Measurements from ENCODE around the gene MRPL24.
A peak's percentile ranks its signal among the peaks of the same experiment; 100 is the strongest.
"Not testable (repeated sequence)": the region's sequence is repeated elsewhere in the genome, so short reads cannot be mapped to it uniquely, and the experiment has no call there.

The MRPL24 gene

DNA sequence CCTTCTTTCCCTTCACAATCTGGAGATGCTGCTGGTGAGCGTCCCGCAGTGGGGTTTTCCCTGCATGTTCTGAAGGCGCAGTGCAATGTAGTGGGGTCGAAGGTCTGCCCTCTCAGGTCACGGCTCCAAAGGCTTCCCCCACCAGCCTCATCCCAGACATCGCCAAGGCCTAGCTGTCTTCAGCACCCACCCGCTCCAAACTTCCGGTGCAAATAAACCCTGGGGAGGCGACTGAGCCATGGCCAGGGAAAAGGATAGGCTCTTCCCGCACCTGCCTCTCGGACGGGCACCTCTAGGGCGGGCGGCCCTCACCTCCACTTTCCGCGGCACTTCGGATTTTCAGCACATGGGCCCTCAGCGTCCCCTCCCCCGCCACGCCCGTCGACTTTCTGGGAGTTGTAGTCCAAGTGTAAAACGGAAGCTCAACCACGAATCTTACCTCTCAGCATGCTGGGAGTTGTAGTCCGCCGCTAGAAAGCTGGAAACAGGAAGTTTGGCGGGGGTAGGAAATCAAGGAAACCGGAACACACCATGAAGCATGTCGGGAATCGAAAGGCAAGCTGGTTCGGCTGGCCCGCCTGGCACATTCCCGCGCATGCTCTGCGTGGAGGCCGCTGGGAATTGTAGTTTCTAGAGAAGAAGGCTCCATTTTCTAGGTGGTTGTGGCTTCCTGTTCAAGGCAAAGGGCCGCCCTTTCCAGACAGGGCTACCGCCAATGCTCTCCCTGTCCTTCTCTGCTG, at the start of gene MRPL24:
Gene MRPL24 (minus strand): TSS at position 348 of the 740 bp plus-strand sequence. CDS start 2,384 bp downstream, outside the sequence.
- peak; percentile 86 for DNase-seq (ENCODE audit: low spot score)

DNA sequence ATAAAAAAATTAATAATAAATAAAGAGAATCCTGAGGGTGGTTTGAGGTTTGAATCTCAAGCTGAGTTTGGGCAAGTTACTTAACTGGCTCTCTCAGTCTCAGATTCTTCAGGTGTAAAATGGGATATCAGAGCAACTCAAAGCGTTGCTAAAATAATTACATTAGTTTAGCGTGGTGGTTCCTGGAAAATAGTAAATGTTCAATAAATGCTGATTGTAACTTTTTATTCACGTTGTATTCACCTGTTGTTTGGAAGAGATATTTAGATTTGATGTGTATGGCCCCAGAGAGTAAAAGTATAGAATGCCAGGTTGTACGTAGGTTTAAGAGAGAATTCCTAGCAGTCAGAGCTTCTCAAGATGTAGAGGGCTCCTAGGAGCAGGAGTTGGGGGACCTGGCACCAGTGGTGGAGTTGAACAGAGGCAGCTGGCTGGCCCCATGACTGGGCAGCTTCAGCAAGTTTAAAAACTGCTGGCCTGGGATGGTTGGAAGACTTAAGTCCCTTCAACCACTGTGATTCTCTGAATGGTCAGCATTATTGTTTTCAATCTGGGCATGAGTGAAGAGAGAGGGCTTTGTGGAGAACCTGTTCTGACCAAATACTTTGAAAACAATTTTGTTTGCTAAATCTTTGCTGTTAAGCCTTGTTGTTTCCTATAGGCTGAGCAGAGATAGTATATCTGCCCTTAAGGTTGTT, 48.9 kb upstream of the MRPL24 start:
- DNase-seq (ENCODE audit: low spot score), result no peak

DNA sequence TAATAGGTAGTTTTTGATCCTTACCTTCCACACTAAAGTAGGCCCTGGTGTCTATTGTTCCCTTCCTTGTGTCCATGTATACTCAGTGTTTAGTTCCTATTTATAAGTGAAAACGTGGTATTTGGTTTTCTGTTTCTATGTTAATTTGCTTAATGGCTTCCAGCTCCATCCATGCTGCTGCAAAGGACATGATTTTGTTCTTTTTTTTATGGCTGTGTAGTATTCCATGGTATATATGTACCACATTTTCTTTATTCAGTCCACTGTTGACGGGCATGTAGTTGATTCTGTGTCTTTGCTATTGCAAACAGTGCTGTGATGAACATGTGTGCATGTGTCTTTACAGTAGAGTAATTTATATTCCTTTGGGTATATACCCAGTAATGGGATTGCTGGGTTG, 47.2 kb upstream of the MRPL24 start:
- DNase-seq (ENCODE audit: low spot score), result no peak

DNA sequence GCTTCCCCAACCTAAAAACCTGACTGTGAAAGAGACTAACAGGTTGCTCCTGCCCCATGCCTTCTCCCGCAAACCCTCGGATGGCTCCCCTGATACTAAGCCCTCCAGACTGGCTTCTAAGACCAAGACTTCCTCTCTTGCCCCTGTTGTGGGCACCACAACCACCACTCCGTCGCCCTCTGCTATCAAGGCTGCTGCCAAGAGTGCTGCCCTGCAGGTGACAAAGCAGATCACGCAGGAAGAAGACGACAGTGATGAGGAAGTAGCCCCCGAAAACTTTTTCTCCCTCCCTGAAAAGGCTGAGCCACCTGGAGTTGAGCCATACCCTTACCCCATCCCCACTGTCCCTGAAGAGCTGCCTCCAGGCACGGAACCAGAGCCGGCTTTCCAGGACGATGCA, 45.8 kb upstream of the MRPL24 start:
- DNase-seq (ENCODE audit: low spot score), result no peak

DNA sequence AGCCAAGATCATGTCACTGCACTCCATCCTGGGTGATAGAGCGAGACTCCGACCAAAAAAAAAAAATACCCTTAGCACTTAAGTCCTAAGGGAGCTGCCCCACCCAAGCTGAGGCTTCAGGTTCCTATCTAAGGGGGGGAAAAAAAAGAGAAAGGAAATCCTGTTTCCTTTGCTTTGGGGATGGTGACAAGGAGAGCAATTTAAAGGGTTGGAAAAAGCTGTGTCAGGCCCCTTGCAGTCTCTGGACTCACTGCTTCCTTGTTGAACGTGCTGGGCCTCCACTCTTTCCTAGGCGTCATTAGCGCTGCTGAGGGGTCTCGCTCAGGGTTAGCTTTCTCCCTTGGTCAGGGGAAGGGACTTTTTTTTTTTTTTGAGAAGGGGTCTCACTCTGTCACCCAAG, 44.6 kb upstream of the MRPL24 start:
- DNase-seq (ENCODE audit: low spot score), result no peak

DNA sequence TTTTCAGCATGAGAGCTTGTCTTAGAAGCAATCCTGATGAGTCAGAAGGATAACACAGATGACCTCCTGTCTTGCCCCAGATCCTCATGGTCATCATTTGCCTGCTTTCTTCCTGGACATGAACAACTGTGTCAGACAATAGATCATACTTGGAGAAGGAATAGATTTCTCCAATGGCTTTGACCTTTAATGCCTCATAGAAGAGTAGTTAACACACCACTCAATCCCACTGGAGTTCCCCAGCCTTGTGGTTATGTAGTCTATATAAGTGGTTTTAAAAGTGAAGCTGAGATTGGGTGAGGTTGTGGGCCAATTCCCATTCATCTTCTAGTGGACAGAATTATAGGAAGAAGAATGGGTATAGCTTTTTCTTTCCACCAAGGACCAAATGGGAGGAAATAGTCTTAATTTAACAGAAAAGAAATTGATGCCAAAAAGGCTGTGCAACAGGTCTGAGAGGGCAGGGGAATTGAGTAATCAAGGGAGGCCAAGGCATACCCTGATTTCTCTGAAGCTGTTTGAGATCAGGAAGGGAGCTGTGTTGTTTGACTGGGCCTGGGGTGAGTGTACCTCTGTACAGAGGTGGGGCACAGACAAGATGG, 40.8 kb upstream of the MRPL24 start:
- DNase-seq (ENCODE audit: low spot score), result no peak

DNA sequence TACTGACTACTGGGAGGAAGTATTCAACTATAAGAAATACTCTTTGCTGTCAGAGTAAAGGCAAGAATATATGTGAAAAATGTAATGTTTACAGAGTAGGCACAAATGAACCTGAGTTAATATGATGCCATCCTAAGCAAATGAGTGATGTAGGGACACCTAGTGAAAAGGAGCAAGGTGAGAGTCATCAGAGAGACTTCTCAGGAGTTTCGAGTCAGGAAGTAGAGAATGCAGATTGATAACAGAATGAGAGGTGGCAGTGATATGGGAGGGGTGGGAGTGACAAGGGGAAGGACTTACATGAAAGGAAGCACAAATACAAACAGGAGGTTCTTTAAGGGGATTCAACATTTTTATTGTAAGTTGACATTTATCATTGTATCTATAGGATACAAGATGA, 36.7 kb upstream of the MRPL24 start:
- DNase-seq (ENCODE audit: low spot score), result no peak

DNA sequence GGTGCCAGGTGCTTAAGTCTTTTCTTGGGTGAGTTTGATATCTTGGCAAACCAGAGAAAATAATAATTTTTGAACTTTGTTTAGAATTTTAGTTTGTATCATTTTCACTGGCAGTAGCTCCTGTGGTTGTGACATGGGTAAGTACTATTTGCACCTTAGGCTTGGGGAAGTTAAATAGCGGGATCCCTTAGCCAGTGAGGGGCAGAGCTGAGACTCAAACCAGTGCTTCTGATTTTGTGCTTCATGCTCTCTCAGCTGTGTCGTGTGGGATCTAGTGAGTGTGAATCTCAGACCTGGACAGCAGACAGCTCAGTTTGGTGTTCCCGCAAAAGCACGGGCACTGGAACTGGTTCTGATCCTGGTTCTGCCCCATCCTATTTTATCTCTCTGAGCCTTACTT, 36.1 kb upstream of the MRPL24 start:
- DNase-seq (ENCODE audit: low spot score), result no peak

DNA sequence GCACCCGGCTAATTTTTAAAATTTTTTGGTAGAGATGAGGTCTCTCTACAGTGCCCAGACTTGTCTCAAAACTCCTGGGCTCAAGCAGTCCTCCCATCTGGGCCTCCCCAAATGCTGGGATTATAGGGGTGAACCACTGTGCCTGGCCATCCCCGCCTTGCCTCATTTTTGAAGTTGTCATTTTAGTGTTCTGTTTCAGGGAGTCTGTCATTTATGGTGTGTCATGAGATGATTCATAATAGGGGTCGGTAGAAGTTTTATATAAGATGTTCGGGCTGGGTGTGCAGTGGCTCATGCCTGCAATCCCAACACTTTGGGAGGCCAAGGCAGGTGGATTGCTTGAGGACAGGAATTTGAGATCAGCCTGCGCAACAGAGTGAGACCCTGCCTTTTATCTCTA, 34.9 kb upstream of the MRPL24 start:
- DNase-seq (ENCODE audit: low spot score), result no peak

DNA sequence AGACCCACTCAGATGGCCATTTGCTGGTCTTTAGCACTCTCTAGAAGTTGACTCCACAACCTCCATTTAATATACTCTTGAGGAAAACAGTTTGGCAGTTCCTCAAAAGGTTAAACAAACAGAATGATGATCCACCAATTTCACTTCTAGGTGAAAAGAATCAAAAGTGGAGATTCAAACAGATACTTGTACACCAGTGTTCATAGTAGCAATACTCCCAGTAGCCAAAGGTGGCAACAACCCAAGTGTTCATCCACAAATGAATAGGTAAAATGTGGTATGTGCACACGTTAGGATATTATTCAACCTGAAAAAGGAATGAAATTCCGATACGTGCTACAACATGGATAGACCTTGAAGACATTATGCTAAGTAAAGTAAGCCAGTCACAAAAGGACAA, 32.7 kb upstream of the MRPL24 start:
- DNase-seq (ENCODE audit: low spot score), result no peak

DNA sequence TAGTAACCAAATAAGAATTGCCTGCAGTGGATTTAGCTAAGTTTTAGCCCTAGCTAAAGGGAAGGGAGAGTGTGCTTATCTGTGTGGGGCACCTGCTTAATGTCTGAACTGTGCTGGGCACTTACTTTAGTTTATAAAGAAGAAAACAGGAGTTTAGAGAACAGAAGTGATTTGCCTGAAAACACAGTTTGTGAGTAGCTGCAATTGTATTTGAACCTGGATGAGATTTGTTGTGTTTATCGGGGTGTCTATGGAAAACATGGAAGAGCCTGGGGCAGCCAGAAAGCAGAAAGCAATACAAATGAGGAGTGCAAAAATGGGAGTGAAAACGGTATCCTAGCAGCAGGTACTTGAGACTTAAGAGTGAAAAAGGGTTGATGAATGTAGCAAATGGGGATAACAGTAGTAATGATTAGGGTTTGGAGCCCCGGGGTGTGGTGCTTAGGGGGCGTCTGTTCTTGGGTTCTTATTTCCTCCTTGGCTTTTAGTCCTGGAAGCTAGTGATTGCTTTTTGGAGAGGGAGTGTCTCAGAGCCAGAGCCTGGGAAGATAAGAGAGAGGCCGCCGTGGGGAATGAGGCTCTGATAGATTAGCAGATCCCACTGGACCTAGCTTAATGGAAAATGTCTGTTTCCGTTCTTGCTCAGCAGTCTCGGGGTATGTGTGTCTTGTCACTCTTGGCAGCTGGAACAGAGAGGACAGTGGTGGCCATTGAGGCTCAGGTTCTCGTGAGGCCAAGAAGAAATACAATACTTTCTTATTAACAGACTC, 32.0 kb upstream of the MRPL24 start:
- no peak for DNase-seq (ENCODE audit: low spot score)

DNA sequence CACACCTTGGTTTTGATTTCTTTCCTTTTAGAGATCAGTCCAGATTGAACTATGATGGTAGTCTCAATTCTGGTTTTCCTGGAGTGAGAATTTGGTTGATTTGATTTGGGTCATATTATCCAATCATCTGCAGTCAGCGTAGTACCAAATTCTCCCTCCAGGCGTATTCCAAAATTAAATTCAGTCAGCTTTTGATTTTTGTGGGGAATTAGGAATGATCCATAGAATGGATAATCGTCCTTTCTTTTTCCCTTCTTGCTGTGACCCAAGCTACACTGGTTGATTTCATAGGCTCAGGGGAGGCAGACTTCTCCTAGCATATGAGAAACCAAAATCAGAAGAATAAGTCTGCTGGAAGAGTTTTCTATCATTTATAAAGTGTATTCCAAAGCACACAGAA, 31.3 kb upstream of the MRPL24 start:
- DNase-seq (ENCODE audit: low spot score), result no peak

DNA sequence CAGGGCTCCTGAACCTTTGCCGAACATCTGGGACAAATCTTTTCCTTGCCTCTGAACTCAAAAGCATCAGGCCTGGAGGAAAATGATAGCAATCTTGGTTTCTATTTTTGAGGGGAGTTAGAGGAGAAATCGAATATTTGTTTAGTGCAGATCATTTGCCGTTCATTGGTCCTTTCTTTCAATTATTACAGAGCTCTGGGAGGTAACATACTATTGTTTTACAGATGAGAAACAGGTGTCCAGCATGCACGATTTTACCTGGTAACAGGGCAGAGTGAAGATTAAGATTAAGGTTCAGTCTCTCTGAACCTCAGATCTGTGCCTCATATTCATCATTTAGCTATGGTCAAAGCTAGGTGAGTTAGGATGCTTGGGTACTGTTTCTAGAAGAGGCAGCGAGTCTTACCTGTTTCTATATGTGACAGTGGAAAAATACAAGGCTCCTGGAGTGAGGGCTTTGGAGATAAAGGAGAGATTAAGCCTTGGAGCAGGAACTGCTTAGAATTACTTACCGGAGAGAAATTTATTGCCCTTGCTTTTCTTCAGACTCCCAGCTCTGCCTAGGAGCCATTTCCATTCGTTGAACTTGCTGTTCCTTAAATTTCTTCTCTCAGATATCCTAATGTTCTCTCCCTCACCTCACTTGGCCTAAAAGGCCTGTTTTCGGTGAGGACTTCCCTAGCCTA, 27.9 kb upstream of the MRPL24 start:
- no peak for DNase-seq (ENCODE audit: low spot score)

DNA sequence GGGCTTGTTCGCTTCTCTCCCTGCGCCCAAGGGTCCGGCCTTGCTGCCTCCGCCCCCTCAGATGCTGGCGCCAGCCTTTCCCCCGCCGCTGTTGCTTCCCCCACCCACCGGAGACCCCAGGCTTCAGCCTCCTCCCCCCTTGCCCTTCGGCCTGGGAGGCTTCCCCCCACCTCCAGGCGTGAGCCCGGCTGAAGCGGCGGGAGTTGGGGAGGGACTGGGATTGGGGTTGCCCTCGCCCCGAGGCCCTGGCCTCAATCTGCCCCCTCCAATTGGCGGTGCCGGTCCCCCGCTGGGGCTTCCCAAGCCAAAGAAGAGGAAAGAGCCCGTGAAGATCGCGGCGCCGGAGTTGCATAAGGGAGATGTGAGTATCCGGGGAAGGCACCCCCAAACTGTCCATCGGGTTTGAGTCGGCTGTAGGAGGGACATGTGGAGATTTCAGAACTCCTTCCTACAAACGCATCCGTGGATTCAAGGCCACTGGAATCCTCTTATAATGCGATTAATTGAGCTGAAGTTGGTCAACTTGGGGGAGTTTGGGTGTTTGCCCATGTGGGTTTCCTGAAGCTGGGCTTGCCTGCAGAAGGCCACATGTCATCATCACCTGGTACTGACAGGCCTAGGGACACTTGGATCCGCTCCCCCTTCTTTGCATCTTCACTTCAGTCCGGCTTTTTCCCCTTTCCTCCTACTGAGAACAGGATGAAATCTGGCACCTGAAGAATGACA, 27.2 kb upstream of the MRPL24 start:
- peak; percentile 41 for DNase-seq (ENCODE audit: low spot score)

DNA sequence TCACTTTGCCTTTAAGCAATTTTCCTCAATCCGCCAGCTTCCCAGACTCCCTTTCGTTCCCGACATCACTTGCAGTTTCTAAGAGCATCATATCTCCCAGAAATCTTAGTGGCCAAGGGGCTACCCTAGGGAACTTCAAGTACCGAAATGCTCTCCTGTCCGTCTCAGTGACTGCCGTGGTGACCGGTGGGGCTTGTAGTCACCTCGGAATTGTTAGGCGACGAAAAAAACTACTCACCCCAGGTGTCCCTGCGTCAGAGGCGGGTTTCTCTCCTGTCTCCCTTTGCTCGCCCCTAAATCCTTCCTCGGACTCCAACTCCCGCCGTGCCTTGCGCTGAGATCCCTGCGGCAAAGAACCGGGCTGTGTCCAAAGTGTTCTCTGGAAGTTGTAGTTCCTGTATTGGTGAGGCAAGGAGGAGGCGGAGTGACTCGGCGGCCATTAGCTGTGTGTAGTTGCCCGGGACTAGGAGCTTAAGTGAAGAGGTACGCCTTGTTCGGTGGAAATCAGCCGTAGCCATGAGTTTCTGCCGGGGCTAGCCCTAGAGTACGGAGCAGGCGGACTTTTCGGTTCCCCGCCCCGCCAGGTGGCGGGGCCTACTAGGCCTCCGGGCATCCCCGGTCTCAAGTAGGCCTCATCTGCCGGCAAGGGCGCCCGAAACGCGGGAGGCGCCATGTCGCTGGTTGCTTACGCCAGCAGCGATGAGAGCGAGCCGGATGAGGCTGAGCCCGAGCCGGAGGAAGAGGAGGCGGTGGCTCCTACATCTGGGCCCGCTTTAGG, 26.4 kb upstream of the MRPL24 start, which contains the start of gene PRCC:
Gene PRCC (plus strand): TSS at position 435 of the 778 bp plus-strand sequence. CDS start 237 bp downstream, at position 672.
- peak; percentile 87 for DNase-seq (ENCODE audit: low spot score)

DNA sequence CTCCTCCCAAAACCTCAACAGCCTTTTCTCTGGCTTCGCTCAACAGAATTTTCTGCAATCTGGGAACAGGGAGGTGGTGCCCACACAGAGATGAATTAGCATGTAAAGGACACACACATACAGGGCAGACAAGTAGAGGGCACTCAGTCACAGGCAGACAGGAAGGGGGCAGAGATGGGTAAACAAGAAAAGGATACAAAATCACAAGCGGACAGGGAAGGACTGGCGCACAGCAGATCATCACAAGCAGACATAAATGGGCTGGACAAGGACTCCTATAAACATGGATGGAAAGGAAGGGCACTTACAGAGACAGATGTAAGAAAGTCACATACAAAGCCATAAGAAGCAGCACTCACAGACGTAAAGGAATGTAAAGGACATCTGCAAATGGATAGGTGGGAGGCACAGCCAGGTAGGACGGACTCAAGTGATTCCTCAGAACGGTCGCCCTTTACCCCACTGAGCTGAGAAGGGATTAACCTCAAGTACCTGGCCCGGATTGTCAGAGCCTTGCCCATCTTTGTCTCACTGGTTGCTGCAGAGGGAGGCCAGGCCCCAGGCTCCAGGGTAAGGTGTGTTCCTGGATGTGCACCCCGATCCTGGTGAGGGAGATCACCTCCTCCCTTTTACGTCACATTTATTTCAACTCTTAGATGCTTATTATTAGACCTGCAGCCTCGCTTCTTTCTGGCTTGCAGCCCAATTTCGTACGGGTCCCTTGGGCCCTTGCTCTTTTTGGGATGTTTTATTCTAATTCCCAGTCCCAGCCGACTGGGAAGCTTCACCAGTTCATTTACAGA, 25.6 kb upstream of the MRPL24 start:
- no peak for DNase-seq (ENCODE audit: low spot score)

DNA sequence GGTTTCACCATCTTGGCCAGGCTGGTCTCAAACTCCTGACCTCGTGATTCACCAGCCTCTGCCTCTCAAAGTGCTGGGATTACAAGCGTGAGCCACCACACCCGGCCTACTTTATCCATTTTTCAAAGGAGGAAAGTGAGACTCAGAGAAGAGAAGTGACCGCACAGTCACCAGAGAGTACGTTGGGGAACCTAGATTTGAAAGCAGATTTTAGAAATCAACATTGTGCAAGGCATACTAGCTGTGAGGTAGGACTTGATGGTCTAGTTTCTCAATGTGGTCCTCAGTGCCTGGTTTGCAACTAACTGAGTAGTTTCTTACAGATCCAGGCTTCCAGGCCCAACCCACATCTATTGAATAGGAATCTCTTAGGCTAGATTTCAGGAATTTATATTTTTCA, 24.8 kb upstream of the MRPL24 start:
- no peak for DNase-seq (ENCODE audit: low spot score)

DNA sequence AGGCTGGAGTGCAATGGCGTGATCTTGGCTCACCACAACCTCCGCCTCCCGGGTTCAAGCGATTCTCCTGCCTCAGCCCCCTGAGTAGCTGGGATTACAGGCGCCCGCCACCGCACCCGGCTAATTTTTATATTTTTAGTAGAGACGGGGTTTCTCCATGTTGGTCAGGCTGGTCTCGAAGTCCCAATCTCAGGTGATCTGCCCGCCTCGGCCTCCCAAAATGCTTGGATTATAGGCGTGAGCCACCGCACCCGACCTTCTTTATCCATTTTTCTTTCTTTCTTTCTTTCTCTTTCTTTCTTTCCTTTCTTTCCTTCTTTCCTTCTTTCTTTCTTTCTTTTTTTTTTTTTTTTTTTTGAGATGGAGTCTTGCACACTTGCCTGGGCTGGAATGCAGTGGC, 24.2 kb upstream of the MRPL24 start:
- not testable (repeated sequence) for DNase-seq (ENCODE audit: low spot score)

DNA sequence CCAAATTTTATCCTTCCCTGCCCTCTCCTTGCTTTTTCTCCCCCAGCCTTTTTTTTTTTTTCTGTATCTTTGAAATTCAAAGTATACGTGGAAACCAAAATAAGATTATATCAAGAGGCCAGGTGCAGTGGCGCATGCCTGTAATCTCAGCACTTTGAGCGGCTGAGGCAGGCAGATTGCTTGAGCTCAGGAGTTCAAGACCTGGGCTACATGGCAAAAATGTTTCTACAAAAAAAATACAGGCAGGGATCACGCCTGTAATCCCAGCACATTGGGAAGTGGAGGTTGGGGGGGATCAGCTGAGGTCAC, 19.9 kb upstream of the MRPL24 start:
- no peak for DNase-seq (ENCODE audit: low spot score)

All from iPS-NIHi11 (cell line).